Activated T-cell treated with anti-CD3 and anti-CD28 coated beads for 24 hours (primary cell): ENCODE results near the gene ZNF549.
"Not testable (repeated sequence)": the region's sequence is repeated elsewhere in the genome, so short reads cannot be mapped to it uniquely, and the experiment has no call there.

Experiments used
- DNase-seq: peaks from one replicate; pipeline ENCODE4 v3.0.0-alpha.2; 2020; ENCODE audit warnings: low read depth

Gene ZNF549

DNA sequence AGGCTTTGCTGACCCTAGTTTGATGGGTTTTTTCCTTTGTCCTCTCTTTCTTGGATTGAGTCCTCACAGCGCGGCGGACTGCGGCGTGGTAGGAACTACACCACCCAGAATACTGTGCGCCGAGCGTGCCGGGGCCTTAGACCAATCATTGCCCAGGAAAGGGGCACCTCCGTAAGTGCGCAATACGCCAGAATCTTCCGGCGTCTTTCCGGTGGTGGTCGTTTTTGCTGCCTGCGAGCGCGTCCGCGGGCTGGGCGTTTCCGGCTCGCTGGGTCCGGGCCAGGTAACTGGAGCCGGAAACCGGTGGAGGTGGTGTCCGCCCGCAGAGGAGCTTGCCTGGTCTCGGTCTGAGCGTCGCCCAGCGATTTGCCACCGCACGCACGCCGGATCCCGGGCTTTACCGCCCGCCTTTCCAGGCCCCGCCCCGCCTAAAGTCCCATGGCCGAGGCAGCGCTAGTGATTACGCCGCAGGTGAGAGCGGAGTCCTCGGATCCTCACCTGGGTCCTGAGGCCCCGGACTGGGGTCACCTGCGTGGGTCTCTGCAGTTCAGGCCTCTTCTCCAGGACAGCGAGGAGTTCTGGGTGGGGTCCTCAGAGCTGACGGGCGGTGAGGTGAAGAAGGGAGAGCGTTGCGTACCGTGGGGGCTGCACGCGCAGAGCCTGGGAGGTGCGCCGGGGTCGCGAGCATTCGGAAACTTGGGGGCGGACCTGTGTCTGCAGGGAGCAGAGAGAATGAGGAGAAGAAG lies at the start of gene ZNF549:
TSS of gene ZNF549 (plus strand) at position 221 of the 746 bp plus-strand sequence. CDS start at position 439, 218 bp downstream.
- DNase-seq = peak; percentile 88

DNA sequence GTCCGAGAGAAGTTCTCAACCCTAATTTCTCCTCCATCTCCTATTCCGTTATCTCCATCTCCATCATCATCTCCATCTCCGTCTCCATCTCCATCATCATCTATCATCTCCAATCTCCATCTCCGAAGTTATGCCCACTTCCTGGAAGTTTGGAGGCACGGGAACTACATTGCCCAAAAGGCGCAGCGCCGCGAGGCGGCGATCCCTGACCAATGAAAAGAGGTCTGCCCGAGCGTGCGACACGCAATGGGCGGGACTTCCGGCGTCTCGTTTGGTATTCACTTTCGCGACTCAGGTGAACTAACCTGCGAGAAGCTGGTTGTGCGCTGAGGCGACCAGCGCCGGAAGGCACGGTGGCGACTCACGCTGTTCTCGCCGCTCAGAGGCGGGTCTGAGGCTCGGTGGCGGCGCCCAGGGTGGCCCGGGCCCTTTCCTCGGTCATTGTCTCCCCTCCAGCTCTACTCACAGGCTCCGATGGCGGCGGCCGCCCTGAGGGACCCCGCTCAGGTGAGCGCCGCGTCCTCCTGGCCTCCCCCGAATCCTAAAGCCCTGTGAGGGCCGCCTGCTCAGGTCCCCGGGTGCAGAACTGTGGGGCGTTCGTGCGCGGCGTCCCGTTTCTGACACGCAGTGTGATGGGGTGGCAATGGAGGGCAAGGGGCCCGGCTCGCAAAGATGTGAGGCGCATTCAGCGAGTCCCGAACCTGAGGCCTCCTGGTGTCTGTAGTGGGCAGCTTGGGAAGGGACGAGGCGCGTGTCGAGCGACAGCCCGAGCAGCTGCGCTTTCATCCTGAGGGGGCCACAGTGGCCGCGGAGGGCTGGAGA lies 39.5 kb upstream of the ZNF549 start, which contains the start of gene ZNF419:
TSS of gene ZNF419 (plus strand) at position 274 of the 822 bp plus-strand sequence. CDS start at position 475, 201 bp downstream.
- DNase-seq = peak; percentile 92

DNA sequence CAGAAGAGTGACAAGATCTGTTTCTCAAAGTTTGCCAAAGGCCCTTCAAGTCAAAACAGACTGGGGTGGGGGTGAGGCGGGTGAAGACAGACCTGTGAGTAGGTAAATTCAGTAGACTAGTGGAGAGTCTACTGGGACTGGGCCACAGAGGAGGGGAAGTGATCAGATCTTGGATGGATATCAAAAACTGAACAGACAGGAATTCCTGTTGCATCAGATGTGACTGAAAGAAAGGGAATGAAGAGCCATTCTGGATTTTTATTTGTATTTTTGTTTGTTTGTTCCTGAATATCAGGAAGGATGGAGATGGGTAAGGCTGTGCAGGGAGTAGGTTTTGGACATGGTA lies 38.9 kb upstream of the ZNF549 start:
- not testable (repeated sequence) for DNase-seq

DNA sequence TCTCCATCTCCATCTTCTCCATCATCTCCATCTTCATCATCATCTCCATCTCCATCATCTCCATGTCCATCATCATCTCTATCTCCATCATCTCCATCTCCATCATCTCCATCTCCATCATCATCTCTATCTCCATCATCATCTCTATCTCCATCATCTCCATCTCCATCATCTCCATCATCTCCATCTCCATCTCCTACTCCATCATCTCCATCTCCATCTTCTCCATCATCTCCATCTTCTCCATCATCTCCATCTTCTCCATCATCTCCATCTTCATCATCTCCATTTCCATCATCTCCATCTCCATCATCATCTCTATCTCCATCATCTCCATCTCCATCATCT lies 27.9 kb upstream of the ZNF549 start:
- not testable (repeated sequence) for DNase-seq

DNA sequence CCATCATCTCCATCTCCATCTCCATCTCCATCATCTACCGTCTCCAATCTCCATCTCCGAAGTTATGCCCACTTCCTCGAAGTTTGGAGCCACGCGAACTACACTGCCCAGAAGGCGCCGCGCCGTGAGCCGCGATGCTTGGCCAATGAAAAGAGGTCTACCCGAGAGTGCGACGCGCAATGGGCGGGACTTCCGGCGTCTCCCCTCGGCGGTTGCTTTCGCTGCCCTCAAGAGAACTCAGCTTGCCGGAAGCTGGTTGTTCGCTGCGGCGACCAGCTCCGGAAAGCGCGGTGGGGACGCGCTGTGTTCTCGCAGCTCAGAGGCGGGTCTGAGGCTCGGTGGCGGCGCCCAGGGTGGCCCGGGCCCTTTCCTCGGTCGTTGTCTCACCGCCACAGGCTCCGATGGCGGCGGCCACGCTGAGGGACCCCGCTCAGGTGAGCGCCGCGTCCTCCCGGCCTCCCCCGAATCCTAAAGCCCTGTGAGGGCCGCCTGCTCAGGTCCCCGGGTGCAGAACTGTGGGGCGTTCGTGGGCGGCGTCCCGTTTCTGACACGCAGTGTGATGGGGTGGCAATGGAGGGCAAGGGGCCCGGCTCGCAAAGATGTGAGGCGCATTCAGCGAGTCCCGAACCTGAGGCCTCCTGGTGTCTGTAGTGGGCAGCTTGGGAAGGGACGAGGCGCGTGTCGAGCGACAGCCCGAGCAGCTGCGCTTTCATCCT lies 27.3 kb upstream of the ZNF549 start, which contains the start of gene ZNF773:
TSS of gene ZNF773 (plus strand) at position 259 of the 716 bp plus-strand sequence. CDS start at position 402, 143 bp downstream.
- DNase-seq = peak; percentile 92

DNA sequence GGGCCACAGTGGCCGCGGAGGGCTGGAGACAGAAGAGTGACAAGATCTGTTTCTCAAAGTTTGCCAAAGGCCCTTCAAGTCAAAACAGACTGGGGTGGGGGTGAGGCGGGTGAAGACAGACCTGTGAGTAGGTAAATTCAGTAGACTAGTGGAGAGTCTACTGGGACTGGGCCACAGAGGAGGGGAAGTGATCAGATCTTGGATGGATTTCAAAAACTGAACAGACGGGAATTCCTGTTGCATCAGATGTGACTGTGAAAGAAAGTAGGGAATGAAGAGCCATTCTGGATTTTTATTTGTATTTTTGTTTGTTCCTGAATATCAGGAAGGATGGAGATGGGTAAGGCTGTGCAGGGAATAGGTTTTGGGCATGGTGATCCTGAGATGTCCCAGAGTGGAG lies 26.8 kb upstream of the ZNF549 start:
- DNase-seq = not testable (repeated sequence)

DNA sequence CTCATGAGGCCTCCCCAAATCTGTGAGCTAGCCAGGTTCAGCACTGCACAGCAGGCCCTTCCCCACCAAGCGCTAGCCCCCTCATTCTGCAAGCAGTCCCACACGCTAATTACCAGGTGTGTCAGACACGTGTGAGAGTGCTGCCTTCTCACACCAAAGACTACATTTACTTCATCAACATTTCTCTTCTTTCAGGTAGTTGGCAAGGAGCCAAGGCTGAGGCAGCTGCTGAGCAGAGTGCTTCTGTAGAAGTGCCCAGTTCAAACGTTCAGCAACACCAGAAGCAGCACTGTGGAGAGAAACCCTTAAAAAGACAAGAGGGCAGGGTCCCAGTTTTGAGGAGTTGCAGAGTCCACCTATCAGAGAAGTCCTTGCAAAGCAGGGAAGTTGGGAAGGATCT lies 21.0 kb upstream of the ZNF549 start:
- no peak for DNase-seq

DNA sequence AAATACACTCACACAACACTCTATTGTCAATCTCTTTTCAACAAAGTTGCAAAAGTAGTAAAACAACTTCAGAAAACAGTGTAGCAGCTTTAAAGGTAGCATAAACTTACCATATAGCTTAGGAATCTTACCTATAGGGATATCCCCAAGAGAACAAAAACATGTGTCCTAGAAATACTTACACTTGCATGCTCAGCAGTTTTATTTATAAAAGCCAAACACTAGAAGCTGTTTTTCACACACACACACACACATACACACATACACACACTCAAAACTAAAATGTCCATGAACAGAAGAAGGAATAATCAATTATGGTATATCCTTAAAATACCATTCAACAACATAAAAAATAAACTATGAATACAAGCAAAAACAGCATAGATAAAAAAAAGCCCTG lies 15.7 kb upstream of the ZNF549 start:
- DNase-seq = no peak

DNA sequence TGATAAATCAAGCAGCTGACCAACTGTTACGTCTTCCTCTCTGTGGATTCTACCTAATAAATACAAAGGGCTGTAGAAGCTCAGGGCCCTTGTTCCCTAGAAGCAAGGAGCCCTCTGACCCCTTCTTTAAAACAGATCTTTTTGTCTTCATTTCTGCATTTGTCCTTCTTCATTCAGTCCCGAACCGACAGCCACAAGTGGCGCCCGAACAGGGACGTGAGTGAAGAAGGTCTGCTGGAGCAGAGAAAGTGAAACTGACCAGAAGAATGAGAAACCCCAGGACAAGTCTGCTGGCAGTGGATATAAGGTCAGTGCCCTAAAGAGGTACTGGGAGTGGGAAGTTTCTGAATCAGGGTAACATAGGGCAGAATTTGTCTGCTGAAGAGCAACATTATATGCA lies 14.3 kb upstream of the ZNF549 start:
- DNase-seq = no peak

DNA sequence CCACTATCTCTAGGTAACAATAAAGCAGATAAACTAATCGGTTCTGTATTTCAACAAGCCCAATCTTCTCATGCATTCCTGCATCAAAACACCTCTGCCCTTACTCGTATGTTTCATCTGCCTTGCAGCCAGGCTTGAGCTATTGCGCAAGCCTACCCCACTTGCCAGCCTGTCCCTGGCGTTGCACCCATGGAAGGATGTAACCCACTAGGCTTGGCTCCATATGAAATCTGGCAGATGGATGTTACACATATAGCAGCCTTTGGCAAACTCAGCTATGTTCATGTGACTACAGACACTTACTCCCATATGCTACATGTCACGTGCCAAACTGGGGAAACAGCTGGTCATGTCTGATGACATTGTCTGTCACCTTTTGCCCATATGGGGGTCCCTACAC lies 11.9 kb upstream of the ZNF549 start:
- no peak for DNase-seq

DNA sequence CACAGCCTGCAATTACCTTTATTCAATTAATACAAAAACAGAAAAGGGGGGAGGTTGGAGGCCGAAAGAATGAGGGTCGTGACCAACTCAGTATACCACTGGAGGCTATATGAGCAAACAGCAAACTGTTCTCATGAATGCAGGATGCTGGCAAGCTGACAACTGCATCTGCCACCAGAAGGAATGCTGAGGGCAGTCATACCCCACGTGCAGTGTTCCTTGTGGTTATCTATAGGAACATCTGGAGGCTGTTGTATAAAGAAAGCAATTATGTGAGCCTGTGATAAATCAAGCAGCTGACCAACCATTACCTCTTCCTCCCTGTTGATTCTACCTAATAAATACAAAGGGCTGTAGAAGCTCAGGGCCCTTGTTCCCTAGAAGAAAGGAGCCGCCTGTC lies 9.1 kb upstream of the ZNF549 start:
- DNase-seq = not testable (repeated sequence)

DNA sequence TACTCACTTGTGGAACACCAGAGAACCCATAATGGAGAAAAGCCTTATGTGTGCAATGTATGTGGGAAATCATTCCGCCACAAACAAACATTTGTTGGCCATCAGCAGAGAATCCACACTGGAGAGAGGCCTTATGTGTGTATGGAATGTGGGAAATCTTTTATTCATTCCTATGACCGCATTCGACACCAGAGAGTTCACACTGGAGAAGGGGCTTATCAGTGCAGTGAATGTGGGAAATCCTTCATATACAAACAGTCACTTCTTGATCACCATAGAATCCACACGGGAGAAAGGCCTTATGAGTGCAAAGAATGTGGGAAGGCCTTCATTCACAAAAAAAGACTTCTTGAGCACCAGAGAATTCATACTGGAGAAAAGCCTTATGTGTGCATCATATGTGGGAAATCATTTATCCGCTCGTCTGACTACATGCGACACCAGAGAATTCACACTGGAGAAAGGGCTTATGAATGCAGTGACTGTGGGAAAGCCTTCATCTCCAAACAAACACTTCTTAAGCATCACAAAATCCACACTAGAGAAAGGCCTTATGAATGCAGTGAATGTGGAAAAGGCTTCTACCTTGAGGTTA lies 10.9 kb downstream of the ZNF549 start:
- DNase-seq = no peak

DNA sequence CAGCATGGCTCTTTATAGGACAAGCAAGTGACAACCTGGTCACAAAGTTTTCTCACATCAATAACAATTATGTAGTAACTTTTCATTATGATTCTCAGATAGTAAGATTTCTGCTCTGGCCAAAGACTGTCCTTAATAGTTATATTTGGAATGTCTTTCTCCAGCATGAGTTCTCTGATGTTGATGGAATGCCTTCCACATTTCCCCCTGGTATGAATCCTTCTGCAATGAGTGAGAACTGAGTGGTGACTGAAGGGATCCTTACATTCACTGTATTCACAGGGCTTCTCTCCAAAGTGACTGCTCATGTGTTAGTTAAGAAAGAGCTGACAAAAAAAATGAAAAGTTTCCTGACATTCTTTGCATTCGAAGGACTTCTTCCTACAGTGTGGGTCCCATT lies 19.4 kb downstream of the ZNF549 start:
- DNase-seq = no peak

DNA sequence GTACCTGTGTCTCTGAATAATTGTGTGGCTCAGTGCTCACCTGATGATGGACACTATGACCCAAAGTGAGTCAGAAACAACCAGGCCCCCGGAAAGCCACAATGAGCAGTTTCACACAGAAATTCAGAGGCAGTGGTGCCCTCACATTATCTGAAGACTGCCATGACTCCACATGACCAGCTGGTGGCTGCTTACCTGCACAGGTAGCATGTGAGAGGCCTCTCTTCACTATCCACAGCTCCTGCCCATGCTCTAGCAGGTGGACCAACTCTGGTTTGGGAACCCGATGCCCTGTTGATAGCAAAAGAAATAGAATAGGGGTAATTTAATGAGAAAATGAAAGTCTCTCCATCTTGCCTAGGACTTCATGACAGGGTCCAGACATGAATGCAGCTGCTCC lies 25.3 kb downstream of the ZNF549 start:
- DNase-seq = no peak

DNA sequence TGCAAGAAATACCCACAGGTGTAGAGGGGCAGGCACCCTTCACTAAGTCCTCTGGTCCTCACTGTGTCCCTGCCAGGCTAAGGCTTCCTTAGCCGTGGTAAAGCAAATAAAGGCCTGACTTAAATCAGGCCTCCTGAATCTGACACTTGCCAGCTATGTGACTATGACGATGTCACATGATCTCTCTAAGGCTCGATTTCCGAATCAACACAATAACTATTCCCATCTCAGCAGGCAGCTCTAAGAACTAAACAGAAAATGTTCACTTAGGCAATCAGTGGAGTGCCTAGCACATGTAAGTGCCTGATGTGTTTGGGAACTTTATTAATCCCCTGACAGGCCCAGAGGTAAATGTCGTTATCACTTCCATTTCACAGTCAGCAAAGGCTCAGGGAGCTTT lies 30.5 kb downstream of the ZNF549 start:
- DNase-seq = no peak

DNA sequence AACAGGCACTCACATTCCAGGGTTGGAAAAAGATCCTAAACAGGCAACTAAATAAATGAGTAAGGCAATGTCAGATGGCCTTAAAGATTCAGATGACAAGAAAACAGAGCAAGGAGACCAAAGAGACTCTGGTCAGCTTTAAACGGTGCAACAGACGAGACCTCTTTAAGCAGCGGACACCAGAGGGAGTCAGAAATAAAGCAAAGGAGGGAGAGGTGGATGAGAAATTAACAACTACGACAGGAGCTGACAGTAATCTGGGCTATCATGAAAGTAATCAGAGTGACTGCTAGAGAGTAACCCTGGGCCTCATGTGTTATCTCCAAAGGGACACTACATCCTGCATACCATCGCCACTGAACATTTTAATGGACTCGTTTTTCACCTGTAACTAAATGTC lies 31.4 kb downstream of the ZNF549 start:
- DNase-seq = no peak

DNA sequence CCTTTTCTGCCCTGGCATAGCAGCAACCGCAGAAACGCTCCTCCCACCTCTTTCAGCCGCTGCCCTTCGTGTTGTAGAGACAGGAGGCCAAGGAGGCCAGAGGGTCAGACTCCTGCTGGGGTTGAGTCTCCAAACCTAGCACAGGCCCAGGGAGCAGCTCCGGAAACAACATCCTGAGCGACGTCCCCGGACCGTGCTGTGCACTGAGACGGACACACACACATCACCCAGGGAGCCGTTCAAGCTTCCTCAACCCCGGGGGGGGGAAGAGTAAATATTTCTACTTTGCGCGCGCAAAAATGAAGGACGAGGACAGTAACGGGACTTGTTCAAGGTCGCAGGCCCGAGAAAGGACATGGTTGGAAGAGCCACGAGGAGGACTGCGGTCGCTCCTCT lies 31.9 kb downstream of the ZNF549 start:
- DNase-seq = no peak

DNA sequence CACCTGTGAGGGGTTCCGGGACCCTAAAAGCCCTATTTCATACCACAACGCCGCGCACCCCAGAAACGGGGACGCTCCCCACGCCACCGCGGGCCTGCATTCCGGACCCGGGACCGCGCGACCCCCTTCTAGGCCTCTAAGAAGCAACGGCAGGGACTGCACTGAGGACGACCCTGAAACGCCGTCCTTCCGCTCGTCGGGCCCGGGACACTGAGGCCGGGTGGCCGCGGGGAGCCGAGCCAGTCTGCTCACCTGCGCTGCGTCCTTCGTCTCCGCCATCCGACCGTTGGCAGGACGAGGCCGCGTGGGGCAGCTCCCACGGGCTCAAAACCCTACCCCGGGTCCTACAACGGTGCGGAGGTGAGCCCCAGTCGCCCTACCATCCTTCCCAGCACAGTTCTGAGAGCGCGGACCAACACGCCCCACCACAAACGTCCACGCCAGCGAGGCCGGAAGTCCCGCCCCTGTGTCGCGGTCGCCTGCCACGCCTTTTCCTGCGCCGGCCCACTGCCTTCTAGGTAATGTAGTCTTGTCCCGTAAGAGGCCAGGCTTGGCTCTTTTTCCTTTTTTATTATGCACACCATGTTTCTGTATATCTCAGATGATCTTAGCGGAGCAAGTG lies 32.4 kb downstream of the ZNF549 start, which contains the start of gene ZNF550:
TSS of gene ZNF550 (minus strand) at position 460 of the 622 bp plus-strand sequence. CDS start at position 279, 181 bp downstream.
- peak; percentile 83 for DNase-seq

DNA sequence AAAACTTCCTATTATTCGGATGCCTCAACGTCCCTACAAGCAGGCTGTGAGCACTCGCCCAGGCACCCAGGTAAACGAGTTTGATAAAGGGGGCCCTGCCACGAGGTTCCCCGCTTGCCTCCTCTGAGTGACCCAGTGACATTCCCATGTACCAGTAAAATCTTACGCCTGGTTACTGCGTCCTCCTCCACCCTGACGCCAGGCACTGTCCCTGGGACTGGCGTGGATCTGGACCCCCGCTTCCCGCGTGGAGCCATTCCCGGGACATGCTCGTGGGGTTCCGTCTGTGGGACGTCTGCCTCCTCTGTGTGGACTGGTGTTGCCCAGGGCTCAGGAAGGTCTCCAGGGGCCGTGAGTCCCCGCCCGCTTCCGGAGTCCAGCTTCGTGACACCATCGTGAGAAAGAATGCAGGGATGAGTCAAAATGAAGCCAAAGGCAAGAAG lies 32.9 kb downstream of the ZNF549 start:
- no peak for DNase-seq

DNA sequence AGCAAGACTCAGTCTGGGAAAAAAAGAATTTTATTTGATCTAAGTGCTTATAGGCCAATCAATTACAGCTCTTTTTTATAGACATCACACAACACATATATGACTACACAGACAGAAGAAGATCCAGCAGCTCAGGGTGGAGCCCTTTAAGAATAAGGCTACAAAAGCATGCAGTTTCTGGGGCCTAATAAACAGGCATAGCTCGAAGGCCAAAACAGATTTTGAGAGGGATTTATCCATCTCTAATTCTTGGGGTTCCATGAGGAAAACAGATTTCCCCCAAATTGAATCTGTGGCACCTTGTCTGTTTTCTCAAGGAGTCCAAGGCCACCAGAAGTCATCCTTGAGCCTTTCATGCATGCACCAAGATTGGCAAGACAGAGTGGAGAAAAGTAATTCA lies 36.4 kb downstream of the ZNF549 start:
- no peak for DNase-seq
